Astrocyte (in vitro differentiated cells and primary cell): Measurements from ENCODE around the gene CAMK2B.

Experiments used
- CTCF ChIP-seq: IDR thresholded peaks from 2 replicates; pipeline ENCODE4 v1.5.1; 2011; ENCODE audit warnings: low read depth, mild to moderate bottlenecking, inconsistent platforms, low read length, moderate library complexity; ENCODE audit not compliant: insufficient read depth
- EZH2 ChIP-seq: IDR thresholded peaks from 2 replicates; pipeline ENCODE4 v1.6.1; 2012; ENCODE audit warnings: mild to moderate bottlenecking, low read length, inconsistent platforms; ENCODE audit not compliant: insufficient read depth

- TF ChIP-seq CTCF: no peak
- TF ChIP-seq EZH2: no peak
Measured at GRCh38 chr7:44368455-44368854, 43.1 kb upstream of the CAMK2B start.
